ENCODE measurements around the gene BICD1.

BICD1 gene

GRCh38 chr12:32284561-32284960 is 177.9 kb downstream of the BICD1 start:
- Histone ChIP-seq H3K36me3 (0 out of 22 replicates have a peak, but pooled peaks cover 0 to 9% (median 0%) of the 10 kb centered on the region in 11 experiments), H3K9ac (no peak overlapping the region), H3K4me2 (no peak overlapping the region), H4K20me1 (no peaks in the 10 kb centered on the region), H3K4me1 (no peaks in the 10 kb centered on the region), H3K4me3 (no peak overlapping the region), H3K9me3 (replicated peaks in 1 of 11) (peaks cover 0 to 12% (median 6%) of the 10 kb centered on the region in 11 experiments; a peak in 8 of 22 replicates), H3K27me3 (no peaks in the 10 kb centered on the region), H3K27ac (no peak overlapping the region)
- no peak for TF ChIP-seq Cebpa-rat (IDR thresholded peaks at IDR 0.05)

GRCh38 chr12:32285021-32285420 is 178.4 kb downstream of the BICD1 start:
- Histone ChIP-seq H3K36me3 (0 out of 22 replicates have a peak, but pooled peaks cover 0 to 11% (median 0%) of the 10 kb centered on the region in 11 experiments), H3K9me3 (replicated peaks in 1 of 11) (peaks cover 0 to 12% (median 6%) of the 10 kb centered on the region in 11 experiments; a peak in 8 of 22 replicates), H3K27me3 (no peaks in the 10 kb centered on the region), H3K4me1 (no peaks in the 10 kb centered on the region), H3K4me3 (no peak overlapping the region), H4K20me1 (no peaks in the 10 kb centered on the region), H3K9ac (no peak overlapping the region), H3K27ac (no peak overlapping the region), H3K4me2 (no peak overlapping the region)
- TF ChIP-seq Cebpa-rat (IDR thresholded peaks at IDR 0.05): no peak

GRCh38 chr12:32285489-32285888 is 178.8 kb downstream of the BICD1 start:
- no peak overlapping the region for H3K27ac ChIP-seq
- peaks cover 0 to 12% (median 6%) of the 10 kb centered on the region in 11 experiments; a peak in 8 of 22 replicates for H3K9me3 ChIP-seq (replicated peaks in 1 of 11)
- H3K4me3 ChIP-seq: no peak overlapping the region
- no peak for TF ChIP-seq Cebpa-rat (IDR thresholded peaks at IDR 0.05)
- H4K20me1 ChIP-seq: no peaks in the 10 kb centered on the region
- 0 out of 22 replicates have a peak, but pooled peaks cover 0 to 11% (median 0%) of the 10 kb centered on the region in 11 experiments for H3K36me3 ChIP-seq
- H3K27me3 ChIP-seq: no peaks in the 10 kb centered on the region
- no peak overlapping the region for H3K9ac ChIP-seq
- no peaks in the 10 kb centered on the region for H3K4me1 ChIP-seq
- H3K4me2 ChIP-seq: no peak overlapping the region

GRCh38 chr12:32290411-32290810 is 183.8 kb downstream of the BICD1 start:
- TF ChIP-seq Cebpa-rat (IDR thresholded peaks at IDR 0.05): no peak
- Histone ChIP-seq H3K27me3 (no peaks in the 10 kb centered on the region), H3K4me3 (no peak overlapping the region), H3K36me3 (peaks cover 0 to 22% (median 8%) of the 10 kb centered on the region in 11 experiments; a peak in 7 of 22 replicates), H3K9ac (no peak overlapping the region), H3K9me3 (replicated peaks in 1 of 11) (peaks cover 0 to 12% (median 6%) of the 10 kb centered on the region in 11 experiments; a peak in 8 of 22 replicates), H4K20me1 (no peaks in the 10 kb centered on the region; a peak in 1 of 22 replicates), H3K4me2 (no peak overlapping the region), H3K4me1 (no peaks in the 10 kb centered on the region), H3K27ac (no peak overlapping the region)

- Histone ChIP-seq H4K20me1 (no peaks in the 10 kb centered on the region; a peak in 1 of 22 replicates), H3K36me3 (peaks cover 0 to 37% (median 12%) of the 10 kb centered on the region in 11 experiments; a peak in 11 of 22 replicates), H3K4me1 (no peaks in the 10 kb centered on the region), H3K27ac (no peak overlapping the region), H3K4me2 (no peak overlapping the region), H3K9me3 (replicated peaks in 1 of 11) (peaks cover 0 to 12% (median 6%) of the 10 kb centered on the region in 11 experiments; a peak in 8 of 22 replicates), H3K27me3 (no peaks in the 10 kb centered on the region), H3K4me3 (no peak overlapping the region), H3K9ac (no peak overlapping the region)
- TF ChIP-seq Cebpa-rat (IDR thresholded peaks at IDR 0.05): no peak
These were observed 185.5 kb downstream of the BICD1 start for GRCh38 chr12:32292151-32292550.

GRCh38 chr12:32293808-32294419 is 187.3 kb downstream of the BICD1 start:
- no peaks in the 10 kb centered on the region for H3K27me3 ChIP-seq
- no peak overlapping the region for H3K4me2 ChIP-seq
- H3K27ac ChIP-seq: no peak overlapping the region
- no peak overlapping the region for H3K9ac ChIP-seq
- H3K4me1 ChIP-seq: no peaks in the 10 kb centered on the region
- no peaks in the 10 kb centered on the region; a peak in 1 of 22 replicates for H4K20me1 ChIP-seq
- no peak overlapping the region for H3K4me3 ChIP-seq
- H3K36me3 ChIP-seq: peaks cover 0 to 37% (median 12%) of the 10 kb centered on the region in 11 experiments; a peak in 11 of 22 replicates
- peaks cover 0 to 7% (median 5%) of the 10 kb centered on the region in 11 experiments; a peak in 8 of 22 replicates for H3K9me3 ChIP-seq (replicated peaks in 1 of 11)
- no peak for TF ChIP-seq Cebpa-rat (IDR thresholded peaks at IDR 0.05)

- no peaks in the 10 kb centered on the region; a peak in 1 of 22 replicates for H4K20me1 ChIP-seq
- H3K9ac ChIP-seq: no peak overlapping the region
- no peak overlapping the region for H3K4me3 ChIP-seq
- peaks cover 0 to 28% (median 12%) of the 10 kb centered on the region in 11 experiments; a peak in 12 of 22 replicates for H3K36me3 ChIP-seq
- no peaks in the 10 kb centered on the region for H3K9me3 ChIP-seq (replicated peaks in 1 of 11)
- no peak overlapping the region for H3K4me2 ChIP-seq
- TF ChIP-seq Cebpa-rat (IDR thresholded peaks at IDR 0.05): no peak
- peaks cover 0 to 6% (median 2%) of the 10 kb centered on the region in 10 experiments; a peak in 4 of 20 replicates for H3K4me1 ChIP-seq
- no peaks in the 10 kb centered on the region for H3K27me3 ChIP-seq
- H3K27ac ChIP-seq: no peak overlapping the region
These were observed 189.9 kb downstream of the BICD1 start for GRCh38 chr12:32296567-32296966.

GRCh38 chr12:32298917-32299316 is 192.3 kb downstream of the BICD1 start:
- Histone ChIP-seq H3K4me3 (no peak overlapping the region), H3K27ac (no peak overlapping the region), H3K9me3 (replicated peaks in 1 of 11) (no peaks in the 10 kb centered on the region), H3K9ac (no peak overlapping the region), H3K36me3 (peaks cover 0 to 25% (median 10%) of the 10 kb centered on the region in 11 experiments; a peak in 12 of 22 replicates), H3K4me1 (peaks cover 0 to 13% (median 3%) of the 10 kb centered on the region in 10 experiments; a peak in 6 of 20 replicates), H3K27me3 (no peaks in the 10 kb centered on the region), H4K20me1 (no peaks in the 10 kb centered on the region), H3K4me2 (no peak overlapping the region)
- no peak for TF ChIP-seq Cebpa-rat (IDR thresholded peaks at IDR 0.05)

GRCh38 chr12:32301216-32301615 is 194.6 kb downstream of the BICD1 start:
- H3K36me3 ChIP-seq: peaks cover 0 to 20% (median 7%) of the 10 kb centered on the region in 11 experiments; a peak in 18 of 22 replicates
- H3K4me1 ChIP-seq: peaks cover 0 to 13% (median 3%) of the 10 kb centered on the region in 10 experiments; a peak in 6 of 20 replicates
- no peak overlapping the region for H3K4me3 ChIP-seq
- peak overlapping the region in 4 of 11 experiments; percentile 10 to 37 (median 24); a peak in 3 of 22 replicates for H3K4me2 ChIP-seq
- TF ChIP-seq Cebpa-rat (IDR thresholded peaks at IDR 0.05): no peak
- H3K27ac ChIP-seq: no peak overlapping the region
- no peaks in the 10 kb centered on the region for H3K9me3 ChIP-seq (replicated peaks in 1 of 11)
- H3K9ac ChIP-seq: no peak overlapping the region
- no peaks in the 10 kb centered on the region for H3K27me3 ChIP-seq
- H4K20me1 ChIP-seq: no peaks in the 10 kb centered on the region
